ENCODE results near the gene CHP1.
"Not testable (repeated sequence)": the region's sequence is repeated elsewhere in the genome, so short reads cannot be mapped to it uniquely, and the experiment has no call there.

The CHP1 gene

GRCh38 chr15:41230650-41231421, at the start of gene CHP1, which contains the start of gene EXD1:
CHP1 (plus strand) TSS chr15:41231268; CDS start chr15:41231383, 115 bp downstream.
EXD1 (minus strand) TSS chr15:41230757; CDS start chr15:41226575, 4,182 bp downstream.
- peak; percentile 91 for DNase-seq (ENCODE audit: low read depth in 1 of 2, low spot score in 1 of 2)

GRCh38 chr15:41182266-41182665, 48.8 kb upstream of the CHP1 start:
- no peak for DNase-seq (ENCODE audit: low read depth in 1 of 2, low spot score in 1 of 2)

GRCh38 chr15:41183581-41183980, 47.5 kb upstream of the CHP1 start:
- no peak for DNase-seq (ENCODE audit: low read depth in 1 of 2, low spot score in 1 of 2)

- no peak for DNase-seq (ENCODE audit: low read depth in 1 of 2, low spot score in 1 of 2)
These were observed 36.6 kb upstream of the CHP1 start for GRCh38 chr15:41194444-41194843.

GRCh38 chr15:41199470-41199869, 31.6 kb upstream of the CHP1 start:
- DNase-seq (ENCODE audit: low read depth in 1 of 2, low spot score in 1 of 2), result no peak

GRCh38 chr15:41203395-41203794, 27.7 kb upstream of the CHP1 start:
- DNase-seq (ENCODE audit: low read depth in 1 of 2, low spot score in 1 of 2), result no peak

GRCh38 chr15:41205315-41205714, 25.8 kb upstream of the CHP1 start:
- DNase-seq (ENCODE audit: low read depth in 1 of 2, low spot score in 1 of 2), result no peak

- DNase-seq (ENCODE audit: low read depth in 1 of 2, low spot score in 1 of 2), result no peak
These were observed 23.2 kb upstream of the CHP1 start for GRCh38 chr15:41207687-41208448.

GRCh38 chr15:41215708-41216107, 15.4 kb upstream of the CHP1 start:
- DNase-seq (ENCODE audit: low read depth in 1 of 2, low spot score in 1 of 2), result no peak

- no peak for DNase-seq (ENCODE audit: low read depth in 1 of 2, low spot score in 1 of 2)
These were observed 12.2 kb upstream of the CHP1 start for GRCh38 chr15:41218851-41219250.

- DNase-seq (ENCODE audit: low read depth in 1 of 2, low spot score in 1 of 2), result no peak
These were observed 11.7 kb upstream of the CHP1 start for GRCh38 chr15:41219381-41219780.

GRCh38 chr15:41230345-41230649, 771 bp upstream of the CHP1 start:
- no peak for DNase-seq (ENCODE audit: low read depth in 1 of 2, low spot score in 1 of 2)

- no peak for DNase-seq (ENCODE audit: low read depth in 1 of 2, low spot score in 1 of 2)
These were observed 556 bp downstream of the CHP1 start for GRCh38 chr15:41231422-41232226.

GRCh38 chr15:41233367-41233771, 2.3 kb downstream of the CHP1 start:
- no peak for DNase-seq (ENCODE audit: low read depth in 1 of 2, low spot score in 1 of 2)

GRCh38 chr15:41235228-41235627, 4.2 kb downstream of the CHP1 start:
- DNase-seq (ENCODE audit: low read depth in 1 of 2, low spot score in 1 of 2), result not testable (repeated sequence)

- no peak for DNase-seq (ENCODE audit: low read depth in 1 of 2, low spot score in 1 of 2)
These were observed 4.9 kb downstream of the CHP1 start for GRCh38 chr15:41235929-41236328.

GRCh38 chr15:41238100-41238499, 7.0 kb downstream of the CHP1 start:
- DNase-seq (ENCODE audit: low read depth in 1 of 2, low spot score in 1 of 2), result no peak

- no peak for DNase-seq (ENCODE audit: low read depth in 1 of 2, low spot score in 1 of 2)
These were observed 10.3 kb downstream of the CHP1 start for GRCh38 chr15:41241221-41241964.

GRCh38 chr15:41250745-41251144, 19.7 kb downstream of the CHP1 start:
- not testable (repeated sequence) for DNase-seq (ENCODE audit: low read depth in 1 of 2, low spot score in 1 of 2)

GRCh38 chr15:41251411-41251810, 20.3 kb downstream of the CHP1 start:
- DNase-seq (ENCODE audit: low read depth in 1 of 2, low spot score in 1 of 2), result no peak

- DNase-seq (ENCODE audit: low read depth in 1 of 2, low spot score in 1 of 2), result no peak
These were observed 23.5 kb downstream of the CHP1 start for GRCh38 chr15:41254560-41254959.

Data from activated T-helper 1 cell treated with anti-CD3 and anti-CD28 coated beads, Interleukin-2, amount 50 U/mL, for 16 hours (primary cell).